Subcutaneous abdominal adipose tissue (tissue), 5 donors: ENCODE measurements around the gene CRLF2.
"Not testable (repeated sequence)": the region's sequence is repeated elsewhere in the genome, so short reads cannot be mapped to it uniquely, and the experiment has no call there.

Source experiments
- H3K27ac ChIP-seq: one replicate; pipeline ENCODE4 v1.7.0; 2013; ENCODE audit warnings: low read depth, mild to moderate bottlenecking, inconsistent platforms, low read length, moderate library complexity
- H3K27me3 ChIP-seq, 5 donors: one replicate each; pipeline ENCODE4 v1.7.0; 2013; ENCODE audit warnings: low read length in 5 of 5, inconsistent platforms in 1 of 5; ENCODE audit not compliant: control insufficient read depth in 5 of 5, insufficient read depth in 4 of 5
- H3K36me3 ChIP-seq, 5 donors: one replicate each; pipeline ENCODE4 v1.7.0; 2013; ENCODE audit warnings: low read length in 5 of 5; ENCODE audit not compliant: control insufficient read depth in 5 of 5, insufficient read depth in 5 of 5
- H3K4me1 ChIP-seq, 5 donors: one replicate each; pipeline ENCODE4 v1.7.0; 2013; ENCODE audit warnings: low read length in 5 of 5, mild to moderate bottlenecking in 3 of 5, moderate library complexity in 1 of 5; ENCODE audit not compliant: control insufficient read depth in 5 of 5, insufficient read depth in 5 of 5
- H3K4me3 ChIP-seq, 5 donors: one replicate each; pipeline ENCODE4 v1.7.0; 2013; ENCODE audit warnings: low read length in 5 of 5, low read depth in 1 of 5
- H3K9ac ChIP-seq, 5 donors: one replicate each; pipeline ENCODE4 v1.7.0; 2013; ENCODE audit warnings: low read length in 5 of 5, mild to moderate bottlenecking in 4 of 5, moderate library complexity in 3 of 5
- H3K9me3 ChIP-seq, 5 donors: one replicate each; pipeline ENCODE4 v1.7.0; 2013; ENCODE audit warnings: low read length in 5 of 5; ENCODE audit not compliant: control insufficient read depth in 5 of 5
- donor health status: healthy.
- donor health status: healthy.
- donor health status: healthy.
- donor health status: healthy.
- donor health status: healthy.

Gene CRLF2

DNA sequence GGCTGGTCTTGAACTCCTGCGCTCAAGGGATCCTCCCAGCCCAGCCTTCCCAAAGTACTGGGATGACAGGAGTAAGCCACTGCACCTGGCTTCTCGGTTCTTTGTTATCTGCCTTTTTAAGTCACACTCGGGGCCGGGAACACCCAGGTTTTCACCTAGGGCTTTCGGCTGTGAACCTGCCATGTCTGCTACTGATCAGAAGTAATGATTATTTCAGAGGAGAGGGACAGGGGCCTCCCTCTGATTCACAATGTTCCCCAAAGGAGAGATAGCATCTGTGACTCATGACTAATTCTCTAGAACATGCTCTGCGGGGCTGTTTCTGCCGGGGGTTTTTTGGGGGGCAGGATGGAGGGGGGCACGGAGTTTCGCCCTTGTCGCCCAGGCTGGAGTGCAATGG is 26.9 kb downstream of the CRLF2 start:
- Histone ChIP-seq H3K27ac (no peak overlapping the region), H3K27me3 (no peaks in the 10 kb centered on the region), H3K4me3 (no peak overlapping the region), H3K36me3 (no peaks in the 10 kb centered on the region), H3K4me1 (no peaks in the 10 kb centered on the region), H3K9ac (no peak overlapping the region), H3K9me3 (no peaks in the 10 kb centered on the region)

DNA sequence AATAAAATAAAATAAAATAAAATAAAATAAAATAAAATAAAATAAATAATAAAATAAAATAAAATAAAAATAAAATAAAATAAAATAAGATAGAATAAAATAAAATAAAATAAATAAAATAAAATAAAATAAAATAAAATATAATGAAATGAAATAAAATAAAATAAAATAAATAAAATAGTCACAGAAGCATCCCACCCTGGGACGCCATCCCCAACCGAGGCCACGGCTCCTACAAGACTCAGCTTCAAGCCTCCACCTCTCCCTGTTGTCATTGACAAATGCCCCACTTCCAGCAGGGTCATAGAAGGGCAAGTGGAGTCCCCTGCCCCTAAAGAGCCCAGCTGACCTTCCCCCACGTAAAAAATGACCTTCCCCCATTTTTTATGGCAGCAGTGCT is 30.2 kb downstream of the CRLF2 start:
- H3K9me3 ChIP-seq, result no peaks in the 10 kb centered on the region
- no peak overlapping the region for H3K27ac ChIP-seq
- no peaks in the 10 kb centered on the region for H3K27me3 ChIP-seq
- no peak overlapping the region for H3K4me3 ChIP-seq
- H3K36me3 ChIP-seq, result no peaks in the 10 kb centered on the region
- peaks cover 0 to 3% (median 0%) of the 10 kb centered on the region in 5 donors for H3K4me1 ChIP-seq
- H3K9ac ChIP-seq, result no peak overlapping the region

DNA sequence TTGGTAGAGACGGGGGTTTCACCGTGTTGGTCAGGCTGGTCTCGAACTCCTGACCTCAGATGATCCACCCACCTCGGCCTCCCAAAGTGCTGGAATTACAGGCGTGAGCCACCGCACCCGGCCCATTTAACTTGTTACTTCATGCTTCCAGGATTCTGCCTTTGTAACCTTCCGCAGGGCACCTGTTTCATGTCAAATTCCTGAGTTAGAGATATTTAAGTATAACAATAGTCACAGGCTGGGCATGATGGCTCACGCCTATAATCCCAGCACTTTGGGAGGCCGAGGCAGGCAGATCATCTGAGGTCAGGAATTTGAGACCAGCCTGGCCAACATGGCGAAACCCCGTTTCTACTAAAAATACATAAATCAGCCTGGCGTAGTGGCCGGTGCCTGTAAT is 30.8 kb downstream of the CRLF2 start:
- H3K27ac ChIP-seq, H3K36me3 ChIP-seq, H3K27me3 ChIP-seq, H3K4me3 ChIP-seq, H3K9ac ChIP-seq, H3K9me3 ChIP-seq, H3K4me1 ChIP-seq: not testable (repeated sequence)

DNA sequence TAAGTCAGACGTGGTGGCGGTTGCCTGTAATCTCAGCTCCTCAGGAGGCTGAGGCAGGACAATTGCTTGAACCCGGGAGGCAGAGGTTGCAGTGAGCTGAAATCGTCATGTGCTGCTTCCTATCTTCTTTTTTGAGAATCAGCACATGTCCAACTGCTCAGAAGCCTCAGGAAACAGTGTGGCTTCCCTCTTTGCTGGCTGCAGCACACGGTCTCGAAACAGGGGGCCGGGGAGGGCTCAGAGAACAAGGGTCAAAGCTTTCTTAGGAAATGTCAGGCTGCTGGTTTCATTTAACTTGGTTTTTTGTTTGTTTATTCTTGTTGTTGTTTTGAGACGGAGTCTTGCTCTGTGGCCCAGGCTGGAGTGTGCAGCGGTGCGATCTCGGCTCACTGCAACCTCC is 31.3 kb downstream of the CRLF2 start:
- Histone ChIP-seq H3K27me3 (no peaks in the 10 kb centered on the region), H3K9me3 (no peaks in the 10 kb centered on the region), H3K36me3 (no peaks in the 10 kb centered on the region), H3K4me1 (peaks cover 0 to 3% (median 0%) of the 10 kb centered on the region in 5 donors), H3K4me3 (no peak overlapping the region), H3K9ac (no peak overlapping the region), H3K27ac (no peak overlapping the region)

DNA sequence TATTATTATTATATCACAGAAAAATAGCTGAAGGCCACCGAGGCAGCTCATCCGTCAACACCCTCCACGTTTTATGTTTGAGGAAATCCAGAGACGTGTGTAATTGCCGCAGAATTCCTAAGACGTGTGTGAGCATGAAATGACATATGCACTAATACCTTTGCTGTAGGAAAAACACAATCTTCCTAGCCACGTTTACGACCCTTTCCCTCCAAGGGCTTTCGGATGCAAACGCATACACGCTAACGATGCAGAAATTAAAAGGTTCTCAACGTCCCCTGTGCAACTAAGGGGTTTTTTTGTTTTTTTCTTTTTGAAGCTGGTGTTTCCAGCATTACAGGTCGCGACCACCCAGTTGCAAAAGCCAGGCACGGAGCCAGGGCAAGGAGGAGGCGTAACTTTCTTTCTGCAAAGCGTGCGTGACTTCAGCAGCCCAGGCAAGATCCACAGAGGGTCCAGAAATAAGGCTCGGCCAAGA is 33.8 kb downstream of the CRLF2 start:
- Histone ChIP-seq H3K9me3 (no peaks in the 10 kb centered on the region), H3K27me3 (peaks cover 0 to 3% (median 0%) of the 10 kb centered on the region in 5 donors), H3K4me3 (no peak overlapping the region), H3K4me1 (peaks cover 0 to 3% (median 0%) of the 10 kb centered on the region in 5 donors), H3K9ac (no peak overlapping the region), H3K36me3 (no peaks in the 10 kb centered on the region), H3K27ac (no peak overlapping the region)

DNA sequence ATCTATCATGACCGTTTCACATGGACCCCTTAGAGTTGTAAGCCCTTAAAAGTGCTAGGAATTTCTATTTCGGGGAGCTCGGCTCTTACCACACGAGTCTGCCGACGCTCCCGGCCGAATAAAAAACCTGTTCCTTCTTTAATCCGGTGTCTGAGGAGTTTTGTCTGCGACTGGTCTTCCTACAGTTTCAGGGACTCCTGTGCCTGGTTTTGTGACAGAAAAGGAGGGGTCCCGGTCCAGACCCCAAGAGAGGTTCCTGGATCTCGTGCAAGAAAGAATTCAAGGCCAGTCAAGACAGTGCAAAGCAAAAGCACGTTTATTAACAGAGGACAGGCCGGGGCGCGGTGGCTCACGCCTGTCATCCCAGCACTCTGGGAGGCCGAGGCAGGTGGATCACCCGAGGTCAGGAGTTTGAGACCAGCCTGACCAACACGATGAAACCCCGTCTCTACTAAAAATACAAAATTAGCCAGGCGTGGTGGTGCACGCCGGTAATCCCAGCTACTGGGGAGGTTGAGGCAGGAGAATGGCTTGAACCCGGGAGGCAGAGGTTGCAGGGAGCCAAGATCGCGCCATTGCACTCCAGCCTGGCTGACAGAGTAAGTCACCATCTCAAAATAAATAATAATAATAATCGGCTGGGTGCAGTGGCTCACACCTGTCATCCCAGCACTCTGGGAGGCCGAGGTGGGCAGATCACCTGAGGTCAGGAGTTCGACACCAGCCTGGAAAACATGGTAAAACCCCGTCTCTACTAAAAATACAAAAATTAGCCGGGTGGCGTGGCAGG is 35.7 kb downstream of the CRLF2 start:
- not testable (repeated sequence) for H3K4me1 ChIP-seq, H3K27ac ChIP-seq, H3K9me3 ChIP-seq, H3K27me3 ChIP-seq, H3K4me3 ChIP-seq, H3K9ac ChIP-seq, H3K36me3 ChIP-seq

DNA sequence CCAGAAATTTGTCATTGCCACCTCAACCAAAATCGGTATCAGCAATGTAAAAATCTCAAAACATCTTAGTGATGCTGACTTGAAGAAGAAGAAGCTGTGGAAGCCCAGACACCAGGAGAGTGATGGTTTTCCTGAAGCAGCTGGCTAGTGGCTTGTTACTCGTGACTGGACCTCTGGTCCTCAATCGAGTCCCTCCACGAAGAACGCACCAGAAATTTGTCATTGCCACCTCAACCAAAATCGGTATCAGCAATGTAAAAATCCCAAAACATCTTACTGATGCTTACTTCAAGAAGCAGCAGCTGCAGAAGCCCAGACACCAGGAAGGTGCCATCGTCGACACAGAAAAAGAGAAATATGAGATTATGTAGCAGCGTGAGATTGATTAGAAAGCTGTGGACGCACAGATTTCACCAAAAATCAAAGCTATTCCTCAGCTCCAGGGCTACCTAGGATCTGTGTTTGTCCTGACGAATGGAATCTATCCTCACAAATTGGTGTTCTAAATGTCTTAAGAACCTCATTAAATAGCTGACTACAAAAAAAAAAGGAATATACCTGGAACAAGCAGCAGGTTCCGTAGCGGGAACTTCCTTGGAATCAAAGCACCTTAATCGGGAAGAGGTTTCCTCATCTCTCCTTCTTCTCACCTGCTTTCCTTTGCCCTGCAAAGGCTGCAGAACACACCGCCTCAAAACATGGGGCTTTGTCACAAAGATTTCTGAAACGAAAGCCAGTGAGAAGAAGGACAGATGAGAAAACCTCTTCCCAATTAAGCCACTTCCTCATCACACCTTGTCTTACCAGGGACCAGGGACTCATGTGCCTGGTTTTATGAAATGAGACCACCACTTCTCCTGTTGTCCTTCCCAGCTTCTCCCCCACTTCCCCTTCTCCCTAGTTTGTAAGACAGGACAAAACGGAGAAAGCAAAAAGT is 37.6 kb downstream of the CRLF2 start:
- not testable (repeated sequence) for H3K27ac ChIP-seq, H3K4me3 ChIP-seq, H3K27me3 ChIP-seq, H3K4me1 ChIP-seq, H3K36me3 ChIP-seq, H3K9ac ChIP-seq, H3K9me3 ChIP-seq

DNA sequence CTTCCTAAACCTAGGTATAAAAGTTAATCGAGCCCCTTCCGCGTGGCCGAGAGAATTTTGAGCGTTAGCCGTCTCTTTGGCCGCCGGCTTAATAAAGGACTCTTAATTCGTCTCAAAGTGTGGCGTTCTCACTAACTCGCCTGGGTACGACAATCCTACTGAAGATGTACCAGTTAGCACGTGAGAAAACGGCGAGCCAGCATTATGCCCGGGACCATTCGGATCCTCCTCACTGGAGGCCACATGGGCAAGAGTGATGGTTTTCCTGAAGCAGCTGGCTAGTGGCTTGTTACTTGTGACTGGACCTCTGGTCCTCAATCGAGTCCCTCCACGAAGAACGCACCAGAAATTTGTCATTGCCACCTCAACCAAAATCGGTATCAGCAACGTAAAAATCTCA is 39.0 kb downstream of the CRLF2 start:
- not testable (repeated sequence) for H3K4me1 ChIP-seq, H3K9ac ChIP-seq

DNA sequence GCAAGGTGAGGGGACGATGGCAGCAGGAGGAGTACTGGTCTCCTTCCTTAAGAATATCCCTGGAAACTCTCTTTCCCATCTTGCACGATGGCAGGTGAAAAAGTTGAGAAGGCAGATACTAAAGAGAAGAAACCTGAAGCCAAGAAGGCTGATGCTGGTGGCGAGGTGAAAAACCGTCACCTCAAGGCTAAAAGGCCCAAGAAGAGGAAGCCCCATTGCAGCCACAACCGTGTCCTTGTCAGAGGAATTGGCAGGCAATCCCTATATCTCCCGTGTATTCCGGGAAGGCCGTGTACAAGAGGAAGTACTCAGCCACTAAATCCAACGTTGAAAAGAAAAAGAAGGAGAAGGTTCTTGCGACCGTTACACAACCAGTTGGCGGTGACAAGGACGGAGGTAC is 40.0 kb downstream of the CRLF2 start:
- Histone ChIP-seq H3K36me3 (no peaks in the 10 kb centered on the region), H3K4me3 (no peak overlapping the region), H3K9ac (no peak overlapping the region), H3K27ac (no peak overlapping the region), H3K4me1 (no peaks in the 10 kb centered on the region), H3K9me3 (no peaks in the 10 kb centered on the region), H3K27me3 (peaks cover 0 to 9% (median 5%) of the 10 kb centered on the region in 5 donors)

More for the DNA sequence above, 39.0 kb downstream of the CRLF2 start:
- H3K36me3 ChIP-seq, H3K27me3 ChIP-seq, H3K27ac ChIP-seq, H3K9me3 ChIP-seq, H3K4me3 ChIP-seq: not testable (repeated sequence)

DNA sequence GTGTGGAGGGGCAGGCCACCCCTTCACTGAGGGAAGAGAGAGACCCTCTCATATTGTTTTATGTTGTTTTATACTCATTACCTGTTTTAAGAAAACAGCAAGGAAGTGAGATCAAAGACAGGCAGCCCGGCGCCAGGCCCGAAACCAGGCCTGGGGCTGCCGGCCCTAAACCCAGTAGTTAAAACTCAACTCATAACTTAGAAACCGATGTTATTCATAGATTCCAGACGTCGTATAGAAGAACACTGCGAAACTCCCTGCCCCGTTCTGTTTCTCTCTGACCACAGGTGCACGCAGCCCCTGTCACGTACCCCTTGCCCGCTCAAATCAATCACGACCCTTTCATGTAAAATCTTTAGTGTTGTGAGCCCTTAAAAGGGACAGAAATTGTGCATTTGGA is 40.5 kb downstream of the CRLF2 start:
- H3K4me3 ChIP-seq, H3K9ac ChIP-seq, H3K9me3 ChIP-seq, H3K4me1 ChIP-seq, H3K27me3 ChIP-seq, H3K36me3 ChIP-seq, H3K27ac ChIP-seq: not testable (repeated sequence)
